ENCODE data around the gene FAM234A. TPM values are rescaled to one million over a fixed set of nuclear protein-coding genes. Genes with fewer than 3 reads are reported as not detected.
"Not testable (repeated sequence)": the region's sequence is repeated elsewhere in the genome, so short reads cannot be mapped to it uniquely, and the experiment has no call there.

The FAM234A gene
- total RNA-seq, 1 donor from 2014 or later, result 72.3 TPM

- H3K36me3 Mint-ChIP-seq (ENCODE audit: low read depth, unreplicated experiment), result peaks cover 20% of the 10 kb centered on the region
- no peak overlapping the region for H3K4me3 Mint-ChIP-seq (ENCODE audit: unreplicated experiment)
- no peak for DNase-seq (ENCODE audit: low spot score)
- peaks cover 4% of the 10 kb centered on the region for H3K27me3 Mint-ChIP-seq (ENCODE audit: unreplicated experiment)
- H3K9me3 Mint-ChIP-seq (ENCODE audit: unreplicated experiment), result no peaks in the 10 kb centered on the region
- TF ChIP-seq, protein P1, sequence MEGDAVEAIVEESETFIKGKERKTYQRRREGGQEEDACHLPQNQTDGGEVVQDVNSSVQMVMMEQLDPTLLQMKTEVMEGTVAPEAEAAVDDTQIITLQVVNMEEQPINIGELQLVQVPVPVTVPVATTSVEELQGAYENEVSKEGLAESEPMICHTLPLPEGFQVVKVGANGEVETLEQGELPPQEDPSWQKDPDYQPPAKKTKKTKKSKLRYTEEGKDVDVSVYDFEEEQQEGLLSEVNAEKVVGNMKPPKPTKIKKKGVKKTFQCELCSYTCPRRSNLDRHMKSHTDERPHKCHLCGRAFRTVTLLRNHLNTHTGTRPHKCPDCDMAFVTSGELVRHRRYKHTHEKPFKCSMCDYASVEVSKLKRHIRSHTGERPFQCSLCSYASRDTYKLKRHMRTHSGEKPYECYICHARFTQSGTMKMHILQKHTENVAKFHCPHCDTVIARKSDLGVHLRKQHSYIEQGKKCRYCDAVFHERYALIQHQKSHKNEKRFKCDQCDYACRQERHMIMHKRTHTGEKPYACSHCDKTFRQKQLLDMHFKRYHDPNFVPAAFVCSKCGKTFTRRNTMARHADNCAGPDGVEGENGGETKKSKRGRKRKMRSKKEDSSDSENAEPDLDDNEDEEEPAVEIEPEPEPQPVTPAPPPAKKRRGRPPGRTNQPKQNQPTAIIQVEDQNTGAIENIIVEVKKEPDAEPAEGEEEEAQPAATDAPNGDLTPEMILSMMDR (IDR thresholded peaks at IDR 0.05; ENCODE audit: unreplicated experiment), result no peak
- no peaks in the 10 kb centered on the region for H3K4me1 Mint-ChIP-seq (ENCODE audit: unreplicated experiment)
- no peak overlapping the region for H3K27ac Mint-ChIP-seq (ENCODE audit: unreplicated experiment)
These were observed 29.9 kb downstream of the FAM234A start for GRCh38 chr16:264440-264951.

DNA sequence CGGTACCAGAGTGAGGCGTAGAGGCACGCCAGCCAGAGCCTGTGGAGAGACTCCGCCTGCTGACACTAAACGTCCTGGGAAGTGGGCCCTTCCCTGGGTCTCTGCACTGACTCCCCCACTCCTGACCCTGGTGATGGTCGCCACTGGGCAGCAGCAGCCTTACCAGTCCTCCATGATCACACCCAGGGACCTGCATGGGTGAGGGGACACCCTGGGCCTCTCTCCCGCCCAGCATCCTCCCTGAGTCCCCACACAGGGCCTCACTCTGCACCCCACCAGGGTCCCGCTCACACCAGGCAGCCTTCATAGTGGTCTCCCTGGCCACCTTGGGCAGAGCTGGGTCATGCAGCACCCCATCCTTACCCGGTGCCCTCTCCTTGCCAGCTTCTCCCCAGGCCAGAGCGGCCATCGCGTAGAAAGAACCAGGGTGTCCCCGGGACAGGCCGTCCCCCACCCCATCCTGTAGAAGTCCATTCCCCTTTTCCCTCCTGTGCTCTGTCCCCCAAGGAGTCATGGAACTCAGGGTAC is 30.4 kb downstream of the FAM234A start:
- Mint-ChIP-seq H3K4me1 (ENCODE audit: unreplicated experiment) (no peaks in the 10 kb centered on the region), H3K27me3 (ENCODE audit: unreplicated experiment) (peaks cover 6% of the 10 kb centered on the region), H3K4me3 (ENCODE audit: unreplicated experiment) (no peak overlapping the region), H3K27ac (ENCODE audit: unreplicated experiment) (no peak overlapping the region), H3K9me3 (ENCODE audit: unreplicated experiment) (no peaks in the 10 kb centered on the region), H3K36me3 (ENCODE audit: low read depth, unreplicated experiment) (peaks cover 20% of the 10 kb centered on the region)
- TF ChIP-seq, protein P1 (IDR thresholded peaks at IDR 0.05; ENCODE audit: unreplicated experiment), result no peak
- DNase-seq (ENCODE audit: low spot score), result no peak

GRCh38 chr16:265711-266110 is 31.1 kb downstream of the FAM234A start:
- peaks cover 16% of the 10 kb centered on the region for H3K36me3 Mint-ChIP-seq (ENCODE audit: low read depth, unreplicated experiment)
- no peak overlapping the region for H3K4me3 Mint-ChIP-seq (ENCODE audit: unreplicated experiment)
- DNase-seq (ENCODE audit: low spot score), result no peak
- H3K9me3 Mint-ChIP-seq (ENCODE audit: unreplicated experiment), result no peaks in the 10 kb centered on the region
- TF ChIP-seq, protein P1 (IDR thresholded peaks at IDR 0.05; ENCODE audit: unreplicated experiment), result no peak
- H3K27ac Mint-ChIP-seq (ENCODE audit: unreplicated experiment), result no peak overlapping the region
- peaks cover 6% of the 10 kb centered on the region for H3K27me3 Mint-ChIP-seq (ENCODE audit: unreplicated experiment)
- no peaks in the 10 kb centered on the region for H3K4me1 Mint-ChIP-seq (ENCODE audit: unreplicated experiment)

GRCh38 chr16:266258-267164 is 31.9 kb downstream of the FAM234A start:
- Mint-ChIP-seq H3K36me3 (ENCODE audit: low read depth, unreplicated experiment) (peaks cover 11% of the 10 kb centered on the region), H3K4me3 (ENCODE audit: unreplicated experiment) (no peak overlapping the region), H3K27ac (ENCODE audit: unreplicated experiment) (no peak overlapping the region), H3K9me3 (ENCODE audit: unreplicated experiment) (no peaks in the 10 kb centered on the region), H3K4me1 (ENCODE audit: unreplicated experiment) (no peaks in the 10 kb centered on the region), H3K27me3 (ENCODE audit: unreplicated experiment) (peaks cover 6% of the 10 kb centered on the region)
- TF ChIP-seq, protein P1 (IDR thresholded peaks at IDR 0.05; ENCODE audit: unreplicated experiment), result no peak
- no peak for DNase-seq (ENCODE audit: low spot score)

GRCh38 chr16:267562-267961 is 32.9 kb downstream of the FAM234A start:
- not testable (repeated sequence) for H3K4me3 Mint-ChIP-seq (ENCODE audit: unreplicated experiment); H3K4me1 Mint-ChIP-seq (ENCODE audit: unreplicated experiment); DNase-seq (ENCODE audit: low spot score); H3K27ac Mint-ChIP-seq (ENCODE audit: unreplicated experiment); H3K9me3 Mint-ChIP-seq (ENCODE audit: unreplicated experiment); H3K36me3 Mint-ChIP-seq (ENCODE audit: low read depth, unreplicated experiment)
- peaks cover 11% of the 10 kb centered on the region for H3K27me3 Mint-ChIP-seq (ENCODE audit: unreplicated experiment)
